GM12864 (cell line): ENCODE data around the gene MYBPC3.

ENCODE experiments used
- DNase-seq: peaks from one replicate; pipeline ENCODE4 v3.0.0-alpha.2; 2011; ENCODE audit warnings: low read depth
- H3K4me3 ChIP-seq: 2 replicates; pipeline ENCODE4 v1.5.1; 2011; ENCODE audit warnings: mild to moderate bottlenecking, low read depth, low read length, control low read depth
- CTCF ChIP-seq: IDR thresholded peaks from 2 replicates; pipeline ENCODE4 v1.5.1; 2011; ENCODE audit warnings: low read depth, mild to moderate bottlenecking, moderate library complexity, low read length, control low read depth, inconsistent platforms; ENCODE audit errors: missing control alignments

Gene MYBPC3

GRCh38 chr11:47351156-47352126, 1.1 kb downstream of the MYBPC3 start:
- DNase-seq: no peak
- no peak overlapping the region for H3K4me3 ChIP-seq
- TF ChIP-seq CTCF: no peak

GRCh38 chr11:47350315-47350714, 2.2 kb downstream of the MYBPC3 start:
- H3K4me3 ChIP-seq: no peak overlapping the region
- DNase-seq: no peak
- TF ChIP-seq CTCF: no peak

GRCh38 chr11:47349521-47350095, 2.9 kb downstream of the MYBPC3 start:
- H3K4me3 ChIP-seq: no peak overlapping the region
- TF ChIP-seq CTCF: no peak
- DNase-seq: no peak

GRCh38 chr11:47348859-47349258, 3.6 kb downstream of the MYBPC3 start:
- no peak overlapping the region for H3K4me3 ChIP-seq
- peak; percentile 41 for TF ChIP-seq CTCF
- DNase-seq: no peak

GRCh38 chr11:47348131-47348802, 4.2 kb downstream of the MYBPC3 start:
- no peak for DNase-seq
- no peak for TF ChIP-seq CTCF
- no peak overlapping the region for H3K4me3 ChIP-seq

- no peak for DNase-seq
- TF ChIP-seq CTCF: no peak
- H3K4me3 ChIP-seq: no peak overlapping the region
These were observed 5.4 kb downstream of the MYBPC3 start for GRCh38 chr11:47347137-47347536.
